Gastroesophageal sphincter (tissue), 4 donors: Measurements from ENCODE around the gene TOR1AIP1. TPM values are rescaled to one million over a fixed set of nuclear protein-coding genes. Genes with fewer than 3 reads are reported as not detected.
A peak's percentile ranks its signal among the peaks of the same experiment; 100 is the strongest.

ENCODE experiments used
- ATAC-seq: fragments of 150-250 bp; one replicate; pipeline ENCODE4 v1.9.1; 2016; ENCODE audit warnings: mild to moderate bottlenecking, moderate library complexity
- H3K27ac ChIP-seq, 4 donors: fragments of 200-600 bp; sonication (generic) in 3 of 4; 1 replicate in 3 of 4; 2 replicates in 1 of 4; pipeline ENCODE4 v1.5.1; 2016 to 2019
- H3K27me3 ChIP-seq: fragments of 200-600 bp; sonication (generic); one replicate; pipeline ENCODE4 v1.5.1; 2019
- H3K36me3 ChIP-seq, 2 donors: fragments of 200-600 bp; sonication (generic); one replicate each; pipeline ENCODE4 v1.5.1; 2019; ENCODE audit warnings: control low read depth in 1 of 2
- H3K4me1 ChIP-seq, 3 donors: fragments of 200-600 bp; sonication (generic); 1 replicate in 2 of 3; 2 replicates in 1 of 3; pipeline ENCODE4 v1.5.1; 2016 to 2019; ENCODE audit warnings: control low read depth in 2 of 3
- H3K4me3 ChIP-seq, 2 donors: fragments of 200-600 bp; sonication (generic); one replicate each; pipeline ENCODE4 v1.5.1; 2019; ENCODE audit warnings: mild to moderate bottlenecking in 1 of 2, moderate library complexity in 1 of 2
- H3K9me3 ChIP-seq, 3 donors: fragments of 200-600 bp; sonication (generic); one replicate each; pipeline ENCODE4 v1.5.1; 2017 to 2019; ENCODE audit warnings: control low read depth in 2 of 3
- EP300 ChIP-seq: sonication (generic); formaldehyde crosslinking; IDR thresholded peaks from one replicate; pipeline ENCODE4 v1.6.1; 2017; ENCODE audit warnings: antibody characterized with exemption, mild to moderate bottlenecking
- POLR2A ChIP-seq, 2 donors: fragments of 450-650 bp; IDR thresholded peaks; one replicate each; pipeline ENCODE4 v1.6.1; 2017; ENCODE audit warnings: antibody characterized with exemption in 2 of 2, mild to moderate bottlenecking in 2 of 2, moderate library complexity in 1 of 2
- POLR2AphosphoS5 ChIP-seq: sonication (generic); formaldehyde crosslinking; IDR thresholded peaks from one replicate; pipeline ENCODE4 v1.6.1; 2017; ENCODE audit warnings: antibody characterized with exemption
- WGBS, 2 donors: methylation state at CpG; one replicate each; pipeline ENCODE4 v1.1.5; 2018; ENCODE audit warnings: low coverage in 1 of 2; 5-methylcytosine and 5-hydroxymethylcytosine counted together
- total RNA-seq, 4 donors: library from RNA; depleted of rRNA; stranded (reverse); fragments of >200 nt; gene quantifications; one replicate each; pipeline ENCODE4 v1.1.0, GENCODE V29; 2016
- TF ChIP-seq, protein P1 (sequence below), 4 experiments: fragments of 200-600 bp in 2 of 4; fragments of 450-650 bp in 2 of 4; sonication (generic) in 1 of 4; IDR thresholded peaks; one replicate each; pipeline ENCODE4 v1.5.1; 2017 to 2019; ENCODE audit warnings: antibody characterized with exemption in 4 of 4, mild to moderate bottlenecking in 2 of 4, moderate library complexity in 2 of 4

Gene TOR1AIP1
- total RNA-seq, 4 donors from 2014 or later, result 132 to 162 (median 141) TPM

DNA sequence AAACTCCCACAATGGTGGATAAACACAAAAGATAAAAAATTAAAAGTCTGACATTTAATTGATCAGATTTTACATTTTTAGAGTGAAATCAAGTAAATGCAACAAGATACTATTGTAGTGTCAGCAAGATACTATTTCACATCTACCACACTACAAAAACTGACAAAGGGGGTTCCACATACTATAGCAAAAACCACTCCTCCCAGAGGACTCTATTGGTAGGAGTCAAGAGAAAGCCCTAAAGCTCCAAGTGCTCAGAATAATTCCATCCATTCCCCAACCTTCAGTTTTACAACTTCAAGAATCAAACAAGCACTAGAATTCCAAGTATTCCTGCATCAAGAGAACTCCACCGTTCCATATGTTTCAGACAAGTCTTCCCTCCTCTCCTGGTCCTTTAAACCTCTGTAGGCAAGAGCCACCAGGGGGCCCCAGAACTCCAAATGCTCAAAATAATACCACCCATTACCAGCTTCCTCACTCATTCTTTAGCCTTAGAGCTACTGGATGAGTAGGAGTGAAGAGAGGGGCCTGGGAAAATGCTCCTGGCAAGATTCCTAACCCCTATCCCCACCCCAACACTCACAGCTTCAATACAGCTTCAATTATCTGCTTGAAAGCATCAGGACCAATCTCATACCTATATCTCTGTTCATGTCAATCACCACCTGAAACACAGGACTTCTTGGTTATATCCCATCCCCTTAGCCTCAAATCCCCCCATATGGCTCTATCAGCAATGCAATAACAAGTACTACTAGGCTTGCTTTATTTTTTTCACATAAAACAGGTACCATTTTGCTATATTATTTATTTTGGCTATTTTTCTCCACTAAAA is 14.4 kb upstream of the TOR1AIP1 start:
- Histone ChIP-seq H3K4me1 (peaks cover 0 to 34% (median 4%) of the 10 kb centered on the region in 3 donors), H3K9me3 (no peaks in the 10 kb centered on the region), H3K27ac (no peak overlapping the region), H3K4me3 (no peak overlapping the region), H3K27me3 (no peaks in the 10 kb centered on the region), H3K36me3 (peaks cover 0 to 67% of the 10 kb centered on the region in 2 donors)
- TF ChIP-seq POLR2AphosphoS5, result no peak
- TF ChIP-seq, protein P1, sequence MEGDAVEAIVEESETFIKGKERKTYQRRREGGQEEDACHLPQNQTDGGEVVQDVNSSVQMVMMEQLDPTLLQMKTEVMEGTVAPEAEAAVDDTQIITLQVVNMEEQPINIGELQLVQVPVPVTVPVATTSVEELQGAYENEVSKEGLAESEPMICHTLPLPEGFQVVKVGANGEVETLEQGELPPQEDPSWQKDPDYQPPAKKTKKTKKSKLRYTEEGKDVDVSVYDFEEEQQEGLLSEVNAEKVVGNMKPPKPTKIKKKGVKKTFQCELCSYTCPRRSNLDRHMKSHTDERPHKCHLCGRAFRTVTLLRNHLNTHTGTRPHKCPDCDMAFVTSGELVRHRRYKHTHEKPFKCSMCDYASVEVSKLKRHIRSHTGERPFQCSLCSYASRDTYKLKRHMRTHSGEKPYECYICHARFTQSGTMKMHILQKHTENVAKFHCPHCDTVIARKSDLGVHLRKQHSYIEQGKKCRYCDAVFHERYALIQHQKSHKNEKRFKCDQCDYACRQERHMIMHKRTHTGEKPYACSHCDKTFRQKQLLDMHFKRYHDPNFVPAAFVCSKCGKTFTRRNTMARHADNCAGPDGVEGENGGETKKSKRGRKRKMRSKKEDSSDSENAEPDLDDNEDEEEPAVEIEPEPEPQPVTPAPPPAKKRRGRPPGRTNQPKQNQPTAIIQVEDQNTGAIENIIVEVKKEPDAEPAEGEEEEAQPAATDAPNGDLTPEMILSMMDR (IDR thresholded peaks at IDR 0.05), result peak; percentile 49 to 68 (median 61)
- no peak for ATAC-seq
- WGBS, 2 donors, result 5 to 33% methylated on average over 1 of the region's 1 CpG

DNA sequence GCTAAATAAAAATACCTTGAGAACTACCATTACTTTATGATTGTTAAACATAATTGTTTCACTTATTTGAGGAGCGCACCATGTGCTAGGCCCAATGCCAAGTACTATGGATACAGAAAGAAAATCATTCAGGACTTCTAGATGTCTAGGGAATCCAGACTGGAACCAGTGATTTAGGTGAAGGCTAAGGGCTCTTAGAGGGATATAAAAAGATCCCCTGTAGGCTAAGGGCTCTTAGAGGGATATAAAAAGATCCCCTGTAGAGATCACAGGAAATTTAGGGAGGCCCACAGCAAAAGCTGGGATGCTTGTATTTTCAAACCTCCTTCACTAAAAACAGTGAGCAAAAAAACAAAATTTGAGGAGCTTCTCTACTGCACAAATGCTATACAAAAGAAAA is 11.2 kb upstream of the TOR1AIP1 start:
- TF ChIP-seq POLR2A (IDR thresholded peaks at IDR 0.05) (no peak), POLR2AphosphoS5 (no peak), EP300 (no peak)
- TF ChIP-seq, protein P1 (IDR thresholded peaks at IDR 0.05), result no peak
- H3K27me3 ChIP-seq, result no peaks in the 10 kb centered on the region
- no peak overlapping the region for H3K27ac ChIP-seq
- peaks cover under 1 to 65% (median 7%) of the 10 kb centered on the region in 3 donors for H3K4me1 ChIP-seq
- no peak for ATAC-seq
- H3K9me3 ChIP-seq, result no peaks in the 10 kb centered on the region
- WGBS, 2 donors, result 83% methylated on average over 1 of the region's 1 CpG; no CpG with 5 or more reads in 1 of the 2 donors
- no peak overlapping the region for H3K4me3 ChIP-seq
- H3K36me3 ChIP-seq, result peaks cover 3 to 53% of the 10 kb centered on the region in 2 donors

DNA sequence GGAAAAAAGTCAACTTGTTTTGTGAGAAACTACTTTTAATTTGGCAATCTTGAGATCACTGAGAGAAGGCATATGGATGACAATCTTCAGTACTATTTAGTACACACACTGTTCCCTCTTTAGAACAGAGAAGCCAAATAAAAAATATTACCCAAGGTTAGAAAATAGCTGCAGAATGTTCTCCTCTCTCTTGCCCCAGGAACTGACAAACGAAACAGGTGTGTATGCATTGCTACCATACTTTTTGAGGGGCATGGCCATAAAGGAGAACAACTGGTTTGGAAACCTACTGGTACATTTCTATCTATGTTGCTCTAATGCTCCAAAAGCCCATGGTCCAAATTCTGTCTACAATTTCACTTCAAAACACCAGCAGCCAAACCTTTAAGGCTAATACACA is 10.1 kb upstream of the TOR1AIP1 start:
- H3K4me1 ChIP-seq, result peaks cover 6 to 76% (median 15%) of the 10 kb centered on the region in 3 donors
- ATAC-seq, result no peak

DNA sequence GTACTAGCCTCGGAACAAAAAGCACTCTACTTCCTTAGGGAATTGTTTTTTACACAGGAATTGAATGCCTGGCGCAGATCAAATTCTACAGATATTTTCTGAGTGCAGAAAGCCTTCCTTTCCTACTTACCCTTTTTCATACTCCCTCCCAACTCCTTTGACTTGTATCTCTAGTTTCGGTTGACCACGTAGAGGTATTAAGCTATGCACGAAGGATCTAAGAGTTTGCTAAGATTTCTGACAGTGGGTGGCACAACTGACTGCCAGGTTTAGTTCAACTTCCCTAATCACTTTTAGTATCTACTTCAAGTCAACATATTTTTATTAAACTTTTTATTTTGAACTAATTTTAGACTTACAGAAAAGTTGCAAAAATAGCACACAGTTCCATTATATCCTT is 9.5 kb upstream of the TOR1AIP1 start:
- H3K4me1 ChIP-seq, result peaks cover 6 to 73% (median 15%) of the 10 kb centered on the region in 3 donors
- TF ChIP-seq EP300 (no peak), POLR2AphosphoS5 (no peak), POLR2A (IDR thresholded peaks at IDR 0.05) (no peak)
- TF ChIP-seq, protein P1 (IDR thresholded peaks at IDR 0.05), result no peak
- H3K27ac ChIP-seq, result peak overlapping the region in 1 of 4 donors; percentile 25
- H3K36me3 ChIP-seq, result peaks cover 3 to 38% of the 10 kb centered on the region in 2 donors
- H3K4me3 ChIP-seq, result no peak overlapping the region
- ATAC-seq, result no peak
- H3K9me3 ChIP-seq, result no peaks in the 10 kb centered on the region
- H3K27me3 ChIP-seq, result no peaks in the 10 kb centered on the region
- 74 to 82% methylated on average over 5 of the region's 5 CpGs for WGBS, 2 donors

More for the DNA sequence above, 10.1 kb upstream of the TOR1AIP1 start:
- peak overlapping the region in 2 of 4 donors; percentile 6 to 25 for H3K27ac ChIP-seq
- peaks cover 3 to 42% of the 10 kb centered on the region in 2 donors for H3K36me3 ChIP-seq
- TF ChIP-seq, protein P1 (IDR thresholded peaks at IDR 0.05), result no peak
- no peak for TF ChIP-seq EP300
- no peak for TF ChIP-seq POLR2A (IDR thresholded peaks at IDR 0.05)
- TF ChIP-seq POLR2AphosphoS5, result no peak
- no peaks in the 10 kb centered on the region for H3K27me3 ChIP-seq
- no peak overlapping the region for H3K4me3 ChIP-seq
- H3K9me3 ChIP-seq, result no peaks in the 10 kb centered on the region
- WGBS, 2 donors, result 50% methylated on average over 1 of the region's 1 CpG

DNA sequence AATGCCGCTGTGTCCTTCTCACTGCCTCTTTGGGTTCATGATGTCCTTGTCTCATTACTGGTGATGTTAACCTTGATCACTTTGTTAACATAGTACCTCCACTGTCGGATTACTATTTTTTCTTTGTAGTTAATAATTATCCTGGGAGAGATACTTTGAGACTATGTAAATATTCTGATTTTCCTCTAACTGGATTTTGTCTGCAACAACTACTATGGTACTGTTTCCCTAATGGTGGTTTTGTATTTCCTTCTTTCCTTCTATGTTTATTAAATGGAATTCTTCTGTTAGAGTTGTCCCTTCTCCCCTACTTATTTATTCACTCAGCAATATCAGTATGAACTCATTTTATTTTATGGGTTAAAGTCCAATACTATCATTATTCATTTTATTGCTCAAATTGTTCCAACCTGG is 8.6 kb upstream of the TOR1AIP1 start:
- Histone ChIP-seq H3K27me3 (no peaks in the 10 kb centered on the region), H3K4me3 (no peak overlapping the region), H3K36me3 (peaks cover 3 to 30% of the 10 kb centered on the region in 2 donors), H3K27ac (no peak overlapping the region), H3K4me1 (peaks cover 6 to 67% (median 15%) of the 10 kb centered on the region in 3 donors), H3K9me3 (no peaks in the 10 kb centered on the region)
- TF ChIP-seq POLR2A (IDR thresholded peaks at IDR 0.05), result no peak
- no peak for TF ChIP-seq POLR2AphosphoS5
- TF ChIP-seq, protein P1 (IDR thresholded peaks at IDR 0.05), result no peak
- no peak for TF ChIP-seq EP300
- no peak for ATAC-seq
- WGBS, 2 donors, result 88 to 92% methylated on average over 1 to 2 of the region's 2 CpGs
